Activated CD8-positive, alpha-beta T cell treated with anti-CD3 and anti-CD28 coated beads for 36 hours (primary cell): ENCODE results near the gene ASPSCR1. TPM values are rescaled to one million over a fixed set of nuclear protein-coding genes. Genes with fewer than 3 reads are reported as not detected.

Source experiments
- ATAC-seq: fragments of 200-7000 bp; cut with Tn5 transposase; one replicate; pipeline ENCODE4 v1.10.0; 2021; ENCODE audit warnings: mild to moderate bottlenecking, moderate library complexity
- CTCF ChIA-PET: fragments of 350-600 bp; sonication (Branson Sonifier 250); formaldehyde crosslinking; loops from one replicate; lab custom pipeline; 2021; ENCODE audit warnings: antibody characterized with exemption; lab: Charles Lee
- POLR2A ChIA-PET: fragments of 350-600 bp; sonication (Branson Sonifier 250); formaldehyde crosslinking; loops from one replicate; lab custom pipeline; 2021; ENCODE audit warnings: antibody characterized with exemption; lab: Charles Lee
- DNase-seq: peaks from one replicate; pipeline ENCODE4 v3.0.0-alpha.2; 2020
- H3K27ac Mint-ChIP-seq: one replicate; pipeline ENCODE4 v1.8.0; 2021; ENCODE audit warnings: mild to moderate bottlenecking, mixed read lengths
- H3K27me3 Mint-ChIP-seq: one replicate; pipeline ENCODE4 v1.8.0; 2021; ENCODE audit warnings: mixed read lengths
- H3K36me3 Mint-ChIP-seq: one replicate; pipeline ENCODE4 v1.8.0; 2021; ENCODE audit warnings: low read depth, mixed read lengths
- H3K4me1 Mint-ChIP-seq: one replicate; pipeline ENCODE4 v1.8.0; 2021; ENCODE audit warnings: low read depth, mixed read lengths
- H3K4me3 Mint-ChIP-seq: one replicate; pipeline ENCODE4 v1.8.0; 2021; ENCODE audit warnings: mild to moderate bottlenecking, moderate library complexity, mixed read lengths
- H3K9me3 Mint-ChIP-seq: one replicate; pipeline ENCODE4 v1.8.0; 2021; ENCODE audit warnings: mixed read lengths
- intact Hi-C: fragments of 100-400 bp; cut with micrococcal nuclease; formaldehyde crosslinking; loops from one replicate; pipeline ENCODE4 v1.10.0; 2022
- total RNA-seq, 2 experiments: library from RNA; stranded (reverse); gene quantifications; one replicate each; pipeline ENCODE4 v1.2.3, GENCODE V29; 2021
- TF ChIP-seq, protein P1 (sequence below): fragments of 200-600 bp; IDR thresholded peaks from one replicate; pipeline ENCODE4 v1.8.0; 2022; ENCODE audit warnings: antibody characterized with exemption, mild to moderate bottlenecking

The ASPSCR1 gene
- total RNA-seq, 2 experiments from 2014 or later: 18.7 to 24.5 TPM

DNA sequence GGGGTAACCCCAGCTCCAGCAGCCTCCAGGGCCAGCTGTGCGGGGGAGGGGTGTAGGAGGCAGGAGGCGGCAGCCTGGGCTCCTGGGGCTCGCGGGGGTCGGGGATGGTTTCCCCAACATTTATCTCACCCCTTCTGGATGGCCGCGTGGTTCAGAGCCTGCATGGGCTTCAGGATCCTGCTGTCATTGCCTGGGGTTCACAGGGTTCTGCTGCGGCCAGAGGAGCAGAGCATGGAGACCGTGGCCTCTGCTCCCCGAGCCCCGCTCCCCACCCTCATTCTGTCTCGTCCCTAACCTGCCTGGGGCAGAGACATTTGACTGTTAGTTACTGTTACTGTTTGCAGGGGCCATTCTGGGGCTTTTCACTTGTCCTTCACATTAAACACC, 35.3 kb upstream of the ASPSCR1 start:
- CTCF ChIA-PET: interaction anchor here (1.0 to 1.4 kb wide), 3 partner anchors 14 to 78 kb away, joined by 3 to 5 read pairs (median 3); no protein-coding TSS in a partner anchor
- Mint-ChIP-seq H3K27ac (no peak overlapping the region), H3K4me1 (peaks cover 5% of the 10 kb centered on the region), H3K9me3 (no peaks in the 10 kb centered on the region), H3K4me3 (no peak overlapping the region), H3K27me3 (no peaks in the 10 kb centered on the region), H3K36me3 (no peaks in the 10 kb centered on the region)
- POLR2A ChIA-PET: interaction anchor here (1.7 kb wide), 1 partner anchor 17 kb away, joined by 3 read pairs; no protein-coding TSS in a partner anchor
- TF ChIP-seq, protein P1, sequence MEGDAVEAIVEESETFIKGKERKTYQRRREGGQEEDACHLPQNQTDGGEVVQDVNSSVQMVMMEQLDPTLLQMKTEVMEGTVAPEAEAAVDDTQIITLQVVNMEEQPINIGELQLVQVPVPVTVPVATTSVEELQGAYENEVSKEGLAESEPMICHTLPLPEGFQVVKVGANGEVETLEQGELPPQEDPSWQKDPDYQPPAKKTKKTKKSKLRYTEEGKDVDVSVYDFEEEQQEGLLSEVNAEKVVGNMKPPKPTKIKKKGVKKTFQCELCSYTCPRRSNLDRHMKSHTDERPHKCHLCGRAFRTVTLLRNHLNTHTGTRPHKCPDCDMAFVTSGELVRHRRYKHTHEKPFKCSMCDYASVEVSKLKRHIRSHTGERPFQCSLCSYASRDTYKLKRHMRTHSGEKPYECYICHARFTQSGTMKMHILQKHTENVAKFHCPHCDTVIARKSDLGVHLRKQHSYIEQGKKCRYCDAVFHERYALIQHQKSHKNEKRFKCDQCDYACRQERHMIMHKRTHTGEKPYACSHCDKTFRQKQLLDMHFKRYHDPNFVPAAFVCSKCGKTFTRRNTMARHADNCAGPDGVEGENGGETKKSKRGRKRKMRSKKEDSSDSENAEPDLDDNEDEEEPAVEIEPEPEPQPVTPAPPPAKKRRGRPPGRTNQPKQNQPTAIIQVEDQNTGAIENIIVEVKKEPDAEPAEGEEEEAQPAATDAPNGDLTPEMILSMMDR: no peak
- ATAC-seq: no peak
- DNase-seq: no peak
- intact Hi-C loops: no loop called here

DNA sequence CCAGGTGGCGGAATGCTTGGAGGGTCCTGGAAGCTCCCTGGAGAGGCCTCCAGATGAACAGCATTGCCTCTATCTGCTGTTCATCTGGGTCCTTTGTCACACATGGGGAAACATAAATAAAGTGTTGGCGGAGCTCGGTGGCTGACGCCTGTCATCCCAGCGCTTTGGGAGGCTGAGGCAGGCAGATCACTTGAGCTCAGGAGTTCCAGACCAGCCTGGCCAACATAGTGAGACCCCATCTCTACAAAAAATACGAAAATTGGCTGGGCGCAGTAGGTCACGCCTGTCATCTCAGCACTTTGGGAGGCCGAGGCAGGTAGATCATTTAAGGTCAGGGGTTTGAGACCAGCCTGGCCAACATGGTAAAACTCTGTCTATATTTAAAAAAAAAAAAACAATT, 32.6 kb upstream of the ASPSCR1 start:
- H3K4me3 Mint-ChIP-seq: no peak overlapping the region
- no peaks in the 10 kb centered on the region for H3K9me3 Mint-ChIP-seq
- H3K4me1 Mint-ChIP-seq: no peaks in the 10 kb centered on the region
- TF ChIP-seq, protein P1: no peak
- CTCF ChIA-PET: interaction anchor here (0.9 to 1.6 kb wide), 2 partner anchors 9 to 261 kb away, joined by 3 read pairs; no protein-coding TSS in a partner anchor
- H3K36me3 Mint-ChIP-seq: no peaks in the 10 kb centered on the region
- POLR2A ChIA-PET: interaction anchor here (1.2 kb wide), 1 partner anchor 18 kb away, joined by 3 read pairs; the partner anchor contains the start of gene MAFG
- H3K27me3 Mint-ChIP-seq: no peaks in the 10 kb centered on the region
- H3K27ac Mint-ChIP-seq: no peak overlapping the region
- intact Hi-C loops: no loop called here
- ATAC-seq: no peak
- DNase-seq: no peak

GRCh38 chr17:81947189-81947588, 30.2 kb upstream of the ASPSCR1 start, which contains the start of gene MYADML2:
Gene MYADML2 (minus strand): TSS chr17:81947233. CDS start chr17:81941741, 5,492 bp downstream.
- intact Hi-C loops: no loop called here
- H3K9me3 Mint-ChIP-seq: no peaks in the 10 kb centered on the region
- H3K27me3 Mint-ChIP-seq: no peaks in the 10 kb centered on the region
- DNase-seq: no peak
- TF ChIP-seq, protein P1: no peak
- ChIA-PET CTCF (no interaction called here), POLR2A (no interaction called here)
- ATAC-seq: no peak
- H3K36me3 Mint-ChIP-seq: no peaks in the 10 kb centered on the region
- H3K4me3 Mint-ChIP-seq: no peak within 1 kb of the TSS
- H3K4me1 Mint-ChIP-seq: no peaks in the 10 kb centered on the region
- H3K27ac Mint-ChIP-seq: no peak within 1 kb of the TSS

DNA sequence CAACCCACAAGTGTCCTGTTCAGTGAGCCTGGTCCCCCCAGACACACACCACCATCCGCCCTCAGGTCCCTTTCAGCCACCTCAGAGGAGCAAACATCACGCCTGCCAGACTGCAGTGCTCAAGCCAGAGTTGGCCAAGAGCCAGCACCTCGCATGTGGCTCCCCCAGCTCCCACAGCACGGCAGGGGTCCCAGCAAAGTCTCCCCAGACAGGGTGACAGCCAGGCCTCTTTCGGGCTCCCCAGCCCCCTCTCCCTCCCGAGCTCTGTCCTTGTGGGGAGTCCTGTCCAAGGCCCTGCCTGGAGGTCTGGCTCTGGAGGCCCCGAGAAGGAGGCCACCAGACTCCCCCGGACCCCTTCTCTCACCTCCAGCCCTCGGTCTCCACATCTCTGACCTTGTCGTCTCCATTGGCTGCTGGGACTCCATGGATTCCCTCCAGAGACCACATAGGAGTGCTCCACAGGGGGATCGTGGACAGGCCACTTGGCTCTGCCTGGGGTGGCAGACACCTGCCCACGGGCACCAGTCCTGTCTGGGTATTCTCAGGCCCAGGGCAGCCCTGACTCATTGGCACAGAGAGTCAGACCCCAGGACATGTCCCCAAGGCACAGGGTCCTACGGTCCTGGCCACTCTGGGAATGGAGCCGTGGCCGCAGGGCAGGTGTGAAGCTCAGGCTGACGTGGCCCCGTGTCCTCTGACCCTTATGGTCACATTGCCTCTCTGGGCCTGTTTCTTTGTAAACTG, 28.6 kb upstream of the ASPSCR1 start:
- TF ChIP-seq, protein P1: no peak
- Mint-ChIP-seq H3K4me3 (no peak overlapping the region), H3K9me3 (no peaks in the 10 kb centered on the region), H3K4me1 (no peaks in the 10 kb centered on the region), H3K27ac (no peak overlapping the region), H3K27me3 (no peaks in the 10 kb centered on the region), H3K36me3 (no peaks in the 10 kb centered on the region)
- ChIA-PET CTCF (interaction anchor here (1.0 to 4.0 kb wide), 2 partner anchors 11 to 71 kb away, joined by 4 to 24 read pairs; partner anchors contain the start of gene NOTUM), POLR2A (no interaction called here)
- intact Hi-C loops: no loop called here
- ATAC-seq (no peak), DNase-seq (no peak)

- ChIA-PET CTCF (interaction anchor here (0.9 to 4.0 kb wide), 3 partner anchors 9 to 80 kb away, joined by 3 to 24 read pairs (median 4); partner anchors contain the start of gene NOTUM), POLR2A (no interaction called here)
- Mint-ChIP-seq H3K4me3 (no peak overlapping the region), H3K9me3 (no peaks in the 10 kb centered on the region), H3K36me3 (no peaks in the 10 kb centered on the region), H3K4me1 (no peaks in the 10 kb centered on the region), H3K27me3 (no peaks in the 10 kb centered on the region), H3K27ac (no peak overlapping the region)
- intact Hi-C loops: no loop called here
- DNase-seq (no peak), ATAC-seq (no peak)
- TF ChIP-seq, protein P1: no peak
Measured at GRCh38 chr17:81950501-81950900, 26.9 kb upstream of the ASPSCR1 start.
